NCI-H748 treated with DMSO at 0.1 percent for 48 hours (cell line): ENCODE results near the gene MAMDC2.

Experiments used
- DNase-seq: peaks from one replicate; lab custom pipeline; 2025; lab: John Stamatoyannopoulos, UW

Gene MAMDC2

GRCh38 chr9:70108181-70108580 is 64.5 kb downstream of the MAMDC2 start:
- DNase-seq: no peak

- DNase-seq: peak; percentile 84
These were observed 66.8 kb downstream of the MAMDC2 start for GRCh38 chr9:70110194-70111041.

- peak; percentile 79 for DNase-seq
These were observed 67.5 kb downstream of the MAMDC2 start for GRCh38 chr9:70111042-70111602.

GRCh38 chr9:70111641-70112236 is 68.1 kb downstream of the MAMDC2 start:
- no peak for DNase-seq

- DNase-seq: no peak
These were observed 69.3 kb downstream of the MAMDC2 start for GRCh38 chr9:70112981-70113380.

- peak; percentile 68 for DNase-seq
These were observed 69.9 kb downstream of the MAMDC2 start for GRCh38 chr9:70113403-70114022.

GRCh38 chr9:70114898-70115297 is 71.2 kb downstream of the MAMDC2 start:
- DNase-seq: no peak

GRCh38 chr9:70117835-70118319 is 74.2 kb downstream of the MAMDC2 start:
- no peak for DNase-seq

- no peak for DNase-seq
These were observed 76.1 kb downstream of the MAMDC2 start for GRCh38 chr9:70119786-70120185.

GRCh38 chr9:70120834-70121510 is 77.3 kb downstream of the MAMDC2 start:
- no peak for DNase-seq

GRCh38 chr9:70121818-70122436 is 78.3 kb downstream of the MAMDC2 start:
- DNase-seq: no peak

GRCh38 chr9:70123695-70124094 is 80.0 kb downstream of the MAMDC2 start:
- no peak for DNase-seq

- DNase-seq: no peak
These were observed 82.1 kb downstream of the MAMDC2 start for GRCh38 chr9:70125621-70126263.

- DNase-seq: no peak
These were observed 83.4 kb downstream of the MAMDC2 start for GRCh38 chr9:70127036-70127435.

- no peak for DNase-seq
These were observed 84.1 kb downstream of the MAMDC2 start for GRCh38 chr9:70127540-70128416.

- DNase-seq: no peak
These were observed 86.6 kb downstream of the MAMDC2 start for GRCh38 chr9:70130266-70130665.

GRCh38 chr9:70131296-70131695 is 87.6 kb downstream of the MAMDC2 start:
- DNase-seq: no peak

GRCh38 chr9:70133253-70134208 is 89.9 kb downstream of the MAMDC2 start:
- no peak for DNase-seq

- DNase-seq: no peak
These were observed 90.7 kb downstream of the MAMDC2 start for GRCh38 chr9:70134360-70134759.
